NT2/D1 (cell line): ENCODE data around the gene ANKRD13A.

Source experiments
- DNase-seq: peaks from one replicate; pipeline ENCODE4 v3.0.0-alpha.2; 2011; ENCODE audit warnings: low read depth, low spot score
- H3K27me3 ChIP-seq: 2 replicates; pipeline ENCODE4 v1.6.0; 2011; ENCODE audit warnings: mild to moderate bottlenecking; ENCODE audit not compliant: insufficient read length, insufficient read depth
- H3K36me3 ChIP-seq: 2 replicates; pipeline ENCODE4 v1.6.1; 2011; ENCODE audit warnings: mild to moderate bottlenecking, low read length, mixed read lengths; ENCODE audit not compliant: insufficient read depth, insufficient read length
- H3K4me1 ChIP-seq: 2 replicates; pipeline ENCODE4 v1.5.1; 2011; ENCODE audit not compliant: insufficient read depth, insufficient read length
- H3K4me3 ChIP-seq: 2 replicates; pipeline ENCODE4 v1.5.1; 2011; ENCODE audit warnings: low read depth; ENCODE audit not compliant: insufficient read length
- H3K9ac ChIP-seq: 2 replicates; pipeline ENCODE4 v1.6.0; 2011; ENCODE audit warnings: low read depth; ENCODE audit not compliant: insufficient read length
- H3K9me3 ChIP-seq: 2 replicates; pipeline ENCODE4 v1.5.1; 2011; ENCODE audit warnings: mild to moderate bottlenecking, low read length; ENCODE audit not compliant: insufficient read depth
- SUZ12 ChIP-seq: IDR thresholded peaks from 2 replicates; pipeline ENCODE4 v1.6.1; 2011; ENCODE audit not compliant: insufficient read length, insufficient read depth; ENCODE audit errors: extremely low read depth
- YY1 ChIP-seq: IDR thresholded peaks from 2 replicates; pipeline ENCODE4 v1.6.1; 2011; ENCODE audit not compliant: insufficient read length, insufficient read depth
- ZNF274 ChIP-seq: IDR thresholded peaks from 2 replicates; pipeline ENCODE4 v1.6.1; 2011; ENCODE audit warnings: mild to moderate bottlenecking, low read depth, low read length

The ANKRD13A gene

GRCh38 chr12:109958374-109958773, 40.9 kb upstream of the ANKRD13A start:
- Histone ChIP-seq H3K9ac (no peak overlapping the region), H3K4me1 (peaks cover 2% of the 10 kb centered on the region), H3K4me3 (no peak overlapping the region), H3K36me3 (peaks cover 38% of the 10 kb centered on the region), H3K9me3 (no peaks in the 10 kb centered on the region), H3K27me3 (no peaks in the 10 kb centered on the region)
- no peak for DNase-seq
- TF ChIP-seq SUZ12 = no peak
- no peak for TF ChIP-seq YY1
- TF ChIP-seq ZNF274 = no peak

GRCh38 chr12:109959411-109960093, 39.7 kb upstream of the ANKRD13A start:
- no peak for TF ChIP-seq SUZ12
- no peak for TF ChIP-seq ZNF274
- H3K4me1 ChIP-seq = peaks cover 2% of the 10 kb centered on the region
- DNase-seq = no peak
- peaks cover 43% of the 10 kb centered on the region for H3K36me3 ChIP-seq
- H3K27me3 ChIP-seq = no peaks in the 10 kb centered on the region
- no peak overlapping the region for H3K4me3 ChIP-seq
- no peak overlapping the region for H3K9ac ChIP-seq
- H3K9me3 ChIP-seq = no peaks in the 10 kb centered on the region

- Histone ChIP-seq H3K36me3 (peaks cover 49% of the 10 kb centered on the region), H3K4me1 (peaks cover 2% of the 10 kb centered on the region), H3K27me3 (no peaks in the 10 kb centered on the region), H3K9ac (no peak overlapping the region), H3K9me3 (no peaks in the 10 kb centered on the region), H3K4me3 (no peak overlapping the region)
- no peak for DNase-seq
- TF ChIP-seq YY1 (no peak), SUZ12 (no peak), ZNF274 (no peak)
These were observed 38.0 kb upstream of the ANKRD13A start for GRCh38 chr12:109961201-109961600.

- no peaks in the 10 kb centered on the region for H3K9me3 ChIP-seq
- H3K27me3 ChIP-seq = no peaks in the 10 kb centered on the region
- H3K36me3 ChIP-seq = peaks cover 49% of the 10 kb centered on the region
- no peak for DNase-seq
- no peak overlapping the region for H3K9ac ChIP-seq
- no peak overlapping the region for H3K4me3 ChIP-seq
- H3K4me1 ChIP-seq = peaks cover 2% of the 10 kb centered on the region
- TF ChIP-seq ZNF274 (no peak), YY1 (no peak), SUZ12 (no peak)
These were observed 37.6 kb upstream of the ANKRD13A start for GRCh38 chr12:109961612-109962011.

GRCh38 chr12:109962398-109962797, 36.8 kb upstream of the ANKRD13A start:
- no peak for DNase-seq
- H3K9me3 ChIP-seq = no peaks in the 10 kb centered on the region
- H3K4me3 ChIP-seq = no peak overlapping the region
- H3K9ac ChIP-seq = no peak overlapping the region
- TF ChIP-seq SUZ12 (no peak), YY1 (no peak), ZNF274 (no peak)
- H3K27me3 ChIP-seq = no peaks in the 10 kb centered on the region
- H3K4me1 ChIP-seq = peaks cover 2% of the 10 kb centered on the region
- H3K36me3 ChIP-seq = peaks cover 50% of the 10 kb centered on the region

- DNase-seq = no peak
- Histone ChIP-seq H3K4me3 (no peak overlapping the region), H3K4me1 (peaks cover 2% of the 10 kb centered on the region), H3K27me3 (no peaks in the 10 kb centered on the region), H3K36me3 (peaks cover 54% of the 10 kb centered on the region), H3K9me3 (no peaks in the 10 kb centered on the region), H3K9ac (no peak overlapping the region)
- TF ChIP-seq YY1 (no peak), ZNF274 (no peak), SUZ12 (no peak)
These were observed 35.9 kb upstream of the ANKRD13A start for GRCh38 chr12:109963330-109963729.

GRCh38 chr12:109963743-109964429, 35.3 kb upstream of the ANKRD13A start:
- Histone ChIP-seq H3K4me3 (no peak overlapping the region), H3K9me3 (no peaks in the 10 kb centered on the region), H3K36me3 (peaks cover 52% of the 10 kb centered on the region), H3K27me3 (no peaks in the 10 kb centered on the region), H3K9ac (no peak overlapping the region), H3K4me1 (peaks cover 2% of the 10 kb centered on the region)
- TF ChIP-seq SUZ12 = no peak
- TF ChIP-seq ZNF274 = no peak
- no peak for TF ChIP-seq YY1
- no peak for DNase-seq
